ENCODE data around the gene XKR7.

Gene XKR7

GRCh38 chr20:32045999-32046398 lies 78.0 kb downstream of the XKR7 start:
- no peak for DNase-seq

DNA sequence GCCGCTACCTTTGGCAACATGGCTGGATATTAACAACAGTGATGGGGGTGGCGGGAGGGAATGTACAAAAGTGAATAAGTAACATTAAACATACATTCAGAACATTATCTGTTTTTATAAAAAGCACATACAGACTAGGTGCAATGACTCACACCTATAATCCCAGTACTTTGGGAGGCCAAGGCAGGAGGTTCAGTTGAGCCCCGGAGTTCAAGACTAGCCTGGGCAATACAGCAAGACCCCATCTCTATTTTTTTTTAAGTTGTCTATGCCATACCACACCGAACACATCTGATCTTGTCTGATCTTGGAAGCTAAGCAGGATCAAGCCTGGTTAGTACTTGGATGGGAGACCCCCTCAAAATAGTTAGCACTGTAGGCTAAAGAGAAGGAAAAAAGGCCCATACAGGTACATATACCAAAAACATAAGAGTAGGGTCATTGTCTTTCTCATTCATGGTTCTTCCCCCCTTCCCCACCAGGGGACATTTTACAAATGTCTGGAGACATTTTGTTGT lies 82.4 kb downstream of the XKR7 start:
- no peak for DNase-seq

DNA sequence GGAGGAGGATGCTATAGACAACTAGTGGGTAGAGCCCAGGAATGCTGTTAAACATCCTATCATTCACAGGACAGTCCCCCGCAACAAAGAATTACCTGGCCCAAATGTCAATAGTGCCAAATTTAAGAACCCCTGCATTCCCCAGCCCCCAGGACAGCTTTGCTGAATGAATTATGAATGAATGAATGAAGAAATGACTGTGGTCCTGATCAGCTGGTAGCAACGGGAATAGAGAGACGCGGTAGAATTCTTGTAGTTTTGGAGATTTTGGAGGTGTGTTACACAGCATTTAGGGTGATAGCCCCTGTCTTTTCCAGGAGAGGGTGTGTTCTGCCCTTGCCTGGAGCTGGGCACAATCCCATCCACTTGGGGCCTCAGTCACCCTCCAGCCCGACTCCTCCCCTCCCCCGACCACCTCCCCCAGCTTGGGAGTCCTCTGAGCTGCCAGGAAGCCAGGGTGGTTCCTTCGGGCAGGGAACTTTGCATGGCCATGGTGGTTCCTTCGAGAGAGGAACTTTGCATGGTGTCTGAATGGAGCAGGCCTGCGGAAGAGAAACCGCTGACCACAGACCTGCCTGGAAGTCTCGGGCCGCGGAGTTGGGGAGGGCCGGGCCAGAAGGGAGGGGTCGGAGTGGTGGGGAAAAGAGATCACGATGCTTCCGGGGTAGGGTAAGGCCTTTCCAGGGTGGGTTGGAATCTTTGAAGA lies 83.1 kb downstream of the XKR7 start:
- DNase-seq, result no peak

DNA sequence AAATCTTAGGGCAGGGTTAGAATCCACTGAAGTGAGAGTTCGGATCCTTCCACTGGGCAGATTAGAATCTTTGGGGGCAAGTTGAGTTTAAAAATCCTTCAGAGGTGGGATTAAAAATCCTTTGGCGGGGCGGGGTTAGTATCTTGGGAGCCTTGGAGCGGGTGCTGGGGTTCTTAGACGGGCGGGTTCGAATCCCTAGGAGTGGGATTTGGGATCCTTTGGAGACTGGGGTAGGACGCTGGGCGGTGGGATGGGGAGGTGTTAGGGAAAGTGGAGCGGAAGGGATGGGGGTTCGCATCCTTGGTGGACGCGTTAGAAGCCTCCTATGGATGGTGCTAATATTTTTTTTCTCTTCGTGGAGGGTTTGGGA lies 83.8 kb downstream of the XKR7 start:
- no peak for DNase-seq

- DNase-seq, result peak; percentile 49
These were observed 84.3 kb downstream of the XKR7 start, which contains the start of gene HCK for GRCh38 chr20:32052090-32052777. Gene HCK, plus strand, starts transcription at chr20:32052242.

DNA sequence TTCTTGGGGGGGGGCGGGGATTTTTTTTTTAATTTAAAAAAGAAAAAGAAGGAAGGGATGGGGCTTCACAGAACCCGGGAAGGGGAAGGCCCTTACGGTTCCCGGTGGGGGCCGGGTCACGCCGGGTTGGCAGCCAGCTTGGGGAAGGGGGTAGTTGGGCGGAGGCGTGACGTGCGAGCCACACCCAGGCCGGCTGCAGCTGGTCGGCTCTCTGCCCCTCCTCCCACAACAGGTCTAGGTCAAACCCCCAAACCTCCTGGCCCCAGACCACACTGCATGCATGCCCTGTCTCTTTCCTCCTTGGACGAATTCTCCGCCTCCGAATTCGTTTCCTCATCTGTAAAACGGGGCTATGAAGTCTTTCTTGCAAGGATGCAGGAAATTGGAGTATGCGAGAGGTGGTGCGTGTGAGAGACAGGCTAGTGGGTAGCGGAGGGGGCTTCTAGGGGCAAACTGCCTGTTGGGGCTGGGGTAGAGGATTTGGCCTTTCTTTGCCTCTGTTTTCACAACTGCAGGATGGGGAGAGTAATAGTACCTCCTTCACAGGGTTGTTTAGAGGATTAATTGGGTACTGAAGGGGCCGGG lies 84.9 kb downstream of the XKR7 start:
- DNase-seq, result no peak
